Measurements from ENCODE around the gene LBP.
"Not testable (repeated sequence)": the region's sequence is repeated elsewhere in the genome, so short reads cannot be mapped to it uniquely, and the experiment has no call there.

The LBP gene

DNA sequence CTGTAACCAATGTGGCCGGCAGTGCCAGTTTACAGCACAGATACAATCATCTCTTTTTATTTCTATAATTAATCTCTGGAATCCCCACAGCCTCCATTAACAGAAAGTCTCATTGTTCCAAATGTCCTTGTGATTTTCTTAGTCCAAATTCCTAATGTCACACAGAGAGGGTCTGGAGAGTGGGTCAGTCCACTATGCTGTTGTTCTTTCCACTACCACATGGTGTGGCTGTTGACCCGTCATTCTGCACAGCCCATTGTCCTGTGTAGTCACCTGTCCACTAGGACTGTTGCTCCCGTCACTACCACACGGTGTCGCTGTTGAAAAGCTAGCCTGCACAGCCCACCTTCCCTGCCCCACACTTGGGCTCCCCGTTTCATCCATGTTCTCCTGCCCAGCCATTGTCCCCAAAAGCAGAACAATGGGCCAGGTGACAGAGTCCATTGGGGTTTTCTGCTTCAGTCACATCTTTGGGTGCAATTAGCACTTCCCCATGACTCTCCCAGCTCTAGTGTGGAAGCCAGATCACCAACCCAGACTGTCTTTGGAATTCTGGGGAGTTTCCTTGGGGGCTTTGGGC is 8.6 kb upstream of the LBP start (continued):
- TF ChIP-seq, protein P1, sequence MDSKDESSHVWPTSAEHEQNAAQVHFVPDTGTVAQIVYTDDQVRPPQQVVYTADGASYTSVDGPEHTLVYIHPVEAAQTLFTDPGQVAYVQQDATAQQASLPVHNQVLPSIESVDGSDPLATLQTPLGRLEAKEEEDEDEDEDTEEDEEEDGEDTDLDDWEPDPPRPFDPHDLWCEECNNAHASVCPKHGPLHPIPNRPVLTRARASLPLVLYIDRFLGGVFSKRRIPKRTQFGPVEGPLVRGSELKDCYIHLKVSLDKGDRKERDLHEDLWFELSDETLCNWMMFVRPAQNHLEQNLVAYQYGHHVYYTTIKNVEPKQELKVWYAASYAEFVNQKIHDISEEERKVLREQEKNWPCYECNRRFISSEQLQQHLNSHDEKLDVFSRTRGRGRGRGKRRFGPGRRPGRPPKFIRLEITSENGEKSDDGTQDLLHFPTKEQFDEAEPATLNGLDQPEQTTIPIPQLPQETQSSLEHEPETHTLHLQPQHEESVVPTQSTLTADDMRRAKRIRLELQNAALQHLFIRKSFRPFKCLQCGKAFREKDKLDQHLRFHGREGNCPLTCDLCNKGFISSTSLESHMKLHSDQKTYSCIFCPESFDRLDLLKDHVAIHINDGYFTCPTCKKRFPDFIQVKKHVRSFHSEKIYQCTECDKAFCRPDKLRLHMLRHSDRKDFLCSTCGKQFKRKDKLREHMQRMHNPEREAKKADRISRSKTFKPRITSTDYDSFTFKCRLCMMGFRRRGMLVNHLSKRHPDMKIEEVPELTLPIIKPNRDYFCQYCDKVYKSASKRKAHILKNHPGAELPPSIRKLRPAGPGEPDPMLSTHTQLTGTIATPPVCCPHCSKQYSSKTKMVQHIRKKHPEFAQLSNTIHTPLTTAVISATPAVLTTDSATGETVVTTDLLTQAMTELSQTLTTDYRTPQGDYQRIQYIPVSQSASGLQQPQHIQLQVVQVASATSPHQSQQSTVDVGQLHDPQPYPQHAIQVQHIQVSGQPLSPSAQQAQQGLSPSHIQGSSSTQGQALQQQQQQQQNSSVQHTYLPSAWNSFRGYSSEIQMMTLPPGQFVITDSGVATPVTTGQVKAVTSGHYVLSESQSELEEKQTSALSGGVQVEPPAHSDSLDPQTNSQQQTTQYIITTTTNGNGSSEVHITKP (tag by site-specific recombination; IDR thresholded peaks at IDR 0.05) = no peak
- TF ChIP-seq ZNF623 (tag by site-specific recombination; IDR thresholded peaks at IDR 0.05) (no peak), ZNF747 (tag by site-specific recombination; IDR thresholded peaks at IDR 0.05) (no peak), ZNF366 (tag by site-specific recombination; conservative IDR thresholded peaks at IDR 0.05) (no peak), SP3 (tag by site-specific recombination; IDR thresholded peaks at IDR 0.05) (no peak), ZNF184 (tag by site-specific recombination; IDR thresholded peaks at IDR 0.05) (no peak)
- TF ChIP-seq, protein P2, sequence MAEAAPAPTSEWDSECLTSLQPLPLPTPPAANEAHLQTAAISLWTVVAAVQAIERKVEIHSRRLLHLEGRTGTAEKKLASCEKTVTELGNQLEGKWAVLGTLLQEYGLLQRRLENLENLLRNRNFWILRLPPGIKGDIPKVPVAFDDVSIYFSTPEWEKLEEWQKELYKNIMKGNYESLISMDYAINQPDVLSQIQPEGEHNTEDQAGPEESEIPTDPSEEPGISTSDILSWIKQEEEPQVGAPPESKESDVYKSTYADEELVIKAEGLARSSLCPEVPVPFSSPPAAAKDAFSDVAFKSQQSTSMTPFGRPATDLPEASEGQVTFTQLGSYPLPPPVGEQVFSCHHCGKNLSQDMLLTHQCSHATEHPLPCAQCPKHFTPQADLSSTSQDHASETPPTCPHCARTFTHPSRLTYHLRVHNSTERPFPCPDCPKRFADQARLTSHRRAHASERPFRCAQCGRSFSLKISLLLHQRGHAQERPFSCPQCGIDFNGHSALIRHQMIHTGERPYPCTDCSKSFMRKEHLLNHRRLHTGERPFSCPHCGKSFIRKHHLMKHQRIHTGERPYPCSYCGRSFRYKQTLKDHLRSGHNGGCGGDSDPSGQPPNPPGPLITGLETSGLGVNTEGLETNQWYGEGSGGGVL (tag by site-specific recombination; IDR thresholded peaks at IDR 0.05) = no peak
- TF ChIP-seq, protein P3, sequence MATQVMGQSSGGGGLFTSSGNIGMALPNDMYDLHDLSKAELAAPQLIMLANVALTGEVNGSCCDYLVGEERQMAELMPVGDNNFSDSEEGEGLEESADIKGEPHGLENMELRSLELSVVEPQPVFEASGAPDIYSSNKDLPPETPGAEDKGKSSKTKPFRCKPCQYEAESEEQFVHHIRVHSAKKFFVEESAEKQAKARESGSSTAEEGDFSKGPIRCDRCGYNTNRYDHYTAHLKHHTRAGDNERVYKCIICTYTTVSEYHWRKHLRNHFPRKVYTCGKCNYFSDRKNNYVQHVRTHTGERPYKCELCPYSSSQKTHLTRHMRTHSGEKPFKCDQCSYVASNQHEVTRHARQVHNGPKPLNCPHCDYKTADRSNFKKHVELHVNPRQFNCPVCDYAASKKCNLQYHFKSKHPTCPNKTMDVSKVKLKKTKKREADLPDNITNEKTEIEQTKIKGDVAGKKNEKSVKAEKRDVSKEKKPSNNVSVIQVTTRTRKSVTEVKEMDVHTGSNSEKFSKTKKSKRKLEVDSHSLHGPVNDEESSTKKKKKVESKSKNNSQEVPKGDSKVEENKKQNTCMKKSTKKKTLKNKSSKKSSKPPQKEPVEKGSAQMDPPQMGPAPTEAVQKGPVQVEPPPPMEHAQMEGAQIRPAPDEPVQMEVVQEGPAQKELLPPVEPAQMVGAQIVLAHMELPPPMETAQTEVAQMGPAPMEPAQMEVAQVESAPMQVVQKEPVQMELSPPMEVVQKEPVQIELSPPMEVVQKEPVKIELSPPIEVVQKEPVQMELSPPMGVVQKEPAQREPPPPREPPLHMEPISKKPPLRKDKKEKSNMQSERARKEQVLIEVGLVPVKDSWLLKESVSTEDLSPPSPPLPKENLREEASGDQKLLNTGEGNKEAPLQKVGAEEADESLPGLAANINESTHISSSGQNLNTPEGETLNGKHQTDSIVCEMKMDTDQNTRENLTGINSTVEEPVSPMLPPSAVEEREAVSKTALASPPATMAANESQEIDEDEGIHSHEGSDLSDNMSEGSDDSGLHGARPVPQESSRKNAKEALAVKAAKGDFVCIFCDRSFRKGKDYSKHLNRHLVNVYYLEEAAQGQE (tag by site-specific recombination; IDR thresholded peaks at IDR 0.05) = no peak

DNA sequence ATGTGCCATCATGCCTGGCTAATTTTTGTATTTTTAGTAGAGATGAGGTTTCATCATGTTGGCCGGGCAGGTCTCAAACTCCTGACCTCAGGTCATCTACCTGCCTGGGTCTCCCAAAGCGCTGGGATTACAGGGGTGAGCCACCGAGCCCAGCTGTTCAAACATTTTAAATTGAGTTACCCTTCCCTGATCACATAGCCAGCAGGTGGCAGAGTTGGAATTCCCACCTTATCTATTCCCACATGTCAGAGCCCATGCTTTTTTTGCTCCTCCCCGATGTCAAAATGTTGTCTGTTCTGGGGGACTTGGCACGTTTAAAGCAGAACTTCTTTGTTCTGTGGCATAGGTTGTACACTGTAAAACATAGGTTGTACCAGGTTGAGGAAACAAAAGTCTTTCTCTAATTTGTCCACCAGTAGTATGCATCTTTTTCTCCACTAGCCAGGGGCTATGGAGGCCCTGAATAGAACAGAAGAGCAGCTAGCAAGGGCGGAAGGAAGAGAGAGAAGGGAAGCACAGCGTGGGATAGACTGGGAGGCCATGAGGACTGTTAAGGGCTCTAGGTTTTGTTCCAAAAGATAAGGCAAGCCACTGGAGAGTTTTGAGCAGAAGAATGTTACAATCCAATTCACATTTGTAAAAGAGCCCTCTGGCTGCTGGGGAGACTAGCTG is 7.3 kb upstream of the LBP start:
- Histone ChIP-seq H3K4me3 (ENCODE audit: low read depth, low read length) (no peak overlapping the region), H3K4me1 (ENCODE audit: control insufficient read depth, insufficient read depth, low read length) (no peaks in the 10 kb centered on the region), H3K36me3 (ENCODE audit: control insufficient read depth in 2 of 2, insufficient read depth in 1 of 2, low read length in 2 of 2) (no peaks in the 10 kb centered on the region), H3K27ac (ENCODE audit: extremely low read depth, low read depth, low read length) (no peak overlapping the region), H3K9me3 (ENCODE audit: control insufficient read depth, insufficient read depth, low read depth, low read length) (no peaks in the 10 kb centered on the region)
- POLR2A ChIA-PET = interaction anchor here (0.8 kb wide), 1 partner anchor 96 kb away, joined by 3 read pairs; the partner anchor contains the start of gene SNHG17
- TF ChIP-seq HOXC10 (CRISPR knock-in tag; IDR thresholded peaks at IDR 0.05) (no peak), ZNF654 (tag by site-specific recombination; IDR thresholded peaks at IDR 0.05; ENCODE audit: low read depth) (peak; percentile 32)
- CTCF ChIA-PET = interaction anchor here (0.6 to 4.2 kb wide), 8 partner anchors 11 to 134 kb away, joined by 3 to 37 read pairs (median 12); no protein-coding TSS in a partner anchor

DNA sequence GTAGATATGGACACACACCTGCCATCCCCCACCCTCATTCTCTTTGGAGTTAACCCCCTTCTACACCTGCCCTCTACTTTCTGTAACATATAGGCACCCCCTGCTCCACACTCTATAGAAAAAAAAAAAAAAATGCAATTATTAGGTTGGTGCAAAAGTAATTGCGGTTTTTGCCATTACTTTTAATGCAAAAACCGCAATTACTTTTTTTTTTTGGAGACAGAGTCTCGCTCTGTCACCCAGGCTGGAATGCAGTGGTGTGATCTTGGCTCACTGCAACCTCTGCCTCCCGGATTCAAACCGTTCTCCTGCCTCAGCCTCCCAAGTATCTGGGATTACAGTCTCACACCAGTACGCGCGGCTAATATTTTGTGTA is 6.8 kb upstream of the LBP start:
- ChIA-PET POLR2A (interaction anchor here (0.8 kb wide), 1 partner anchor 96 kb away, joined by 3 read pairs; the partner anchor contains the start of gene SNHG17), CTCF (interaction anchor here (0.6 to 4.2 kb wide), 4 partner anchors 15 to 134 kb away, joined by 3 to 37 read pairs (median 20); no protein-coding TSS in a partner anchor)
- H3K27ac ChIP-seq (ENCODE audit: extremely low read depth, low read depth, low read length); H3K36me3 ChIP-seq (ENCODE audit: control insufficient read depth in 2 of 2, insufficient read depth in 1 of 2, low read length in 2 of 2); H3K9me3 ChIP-seq (ENCODE audit: control insufficient read depth, insufficient read depth, low read depth, low read length); H3K4me1 ChIP-seq (ENCODE audit: control insufficient read depth, insufficient read depth, low read length); H3K4me3 ChIP-seq (ENCODE audit: low read depth, low read length): not testable (repeated sequence)
